GM12878 (cell line): ENCODE results near the gene MICB. TPM values are rescaled to one million over a fixed set of nuclear protein-coding genes. Genes with fewer than 3 reads are reported as not detected.

ENCODE experiments used
- ASH2L ChIP-seq: fragments of 300-600, 200-600 bp; sonication (generic); IDR thresholded peaks from 2 replicates; pipeline ENCODE4 v1.6.1; 2017; ENCODE audit warnings: low read depth, mild to moderate bottlenecking, borderline replicate concordance
- CEBPB ChIP-seq, 2 experiments: fragments of 150-350 bp in 1 of 2; IDR thresholded peaks; 2 replicates each; pipeline ENCODE4 v1.6.1; 2012 to 2014; ENCODE audit warnings: low read depth in 2 of 2, low read length in 2 of 2, borderline replicate concordance in 1 of 2, inconsistent platforms in 1 of 2
- ESRRA ChIP-seq: IDR thresholded peaks from 2 replicates; pipeline ENCODE4 v1.6.1; 2012; ENCODE audit warnings: mild to moderate bottlenecking, low read length, improper control_type of control experiment
- ETV6 ChIP-seq, 2 experiments: fragments of 450-650 bp in 1 of 2; IDR thresholded peaks in 1 of 2; conservative IDR thresholded peaks in 1 of 2; 2 replicates each; pipeline ENCODE4 v1.6.1; 2014; ENCODE audit warnings: antibody characterized with exemption in 1 of 2, borderline replicate concordance in 1 of 2, low read depth in 1 of 2, mild to moderate bottlenecking in 1 of 2, moderate library complexity in 1 of 2
- EZH2 ChIP-seq: IDR thresholded peaks from 2 replicates; pipeline ENCODE4 v1.6.1; 2012; ENCODE audit warnings: low read depth, mild to moderate bottlenecking, control low read depth, inconsistent platforms, low read length, borderline replicate concordance; ENCODE audit not compliant: control insufficient read depth
- FOXK2 ChIP-seq: fragments of 450-650 bp; IDR thresholded peaks from 2 replicates; pipeline ENCODE4 v1.6.1; 2017; ENCODE audit warnings: mild to moderate bottlenecking, moderate library complexity
- POLR2AphosphoS2 ChIP-seq: IDR thresholded peaks from 2 replicates; pipeline ENCODE4 v1.6.1; 2011; ENCODE audit warnings: low read depth, mild to moderate bottlenecking, low read length, improper control_type of control experiment, moderate library complexity
- RELA ChIP-seq: fragments of 450-650 bp; IDR thresholded peaks from 2 replicates; pipeline ENCODE4 v1.8.0; 2014; ENCODE audit warnings: borderline replicate concordance; ENCODE audit not compliant: partially characterized antibody
- SIN3A ChIP-seq: IDR thresholded peaks from 2 replicates; pipeline ENCODE4 v1.6.1; 2012; ENCODE audit warnings: low read depth, low read length, improper control_type of control experiment
- SMARCA5 ChIP-seq: fragments of 450-650 bp; IDR thresholded peaks from 2 replicates; pipeline ENCODE4 v1.6.1; 2017; ENCODE audit warnings: mild to moderate bottlenecking
- SRF ChIP-seq, 2 experiments: IDR thresholded peaks; 2 replicates each; pipeline ENCODE4 v1.6.1; 2011; ENCODE audit warnings: low read depth in 2 of 2, low read length in 2 of 2, mild to moderate bottlenecking in 1 of 2, moderate library complexity in 1 of 2
- STAT1 ChIP-seq: fragments of 450-650 bp; conservative IDR thresholded peaks from 2 replicates; pipeline ENCODE4 v1.6.1; 2014; ENCODE audit warnings: antibody characterized with exemption, mild to moderate bottlenecking
- TCF7 ChIP-seq: IDR thresholded peaks from 2 replicates; pipeline ENCODE4 v1.6.1; 2014; ENCODE audit warnings: antibody characterized with exemption, borderline replicate concordance
- polyA plus RNA-seq, 11 experiments: library from polyadenylated mRNA; depleted of rRNA in 4 of 11; unstranded in 6 of 11; stranded (reverse) in 5 of 11; fragments of >200 nt; fragmentation: Nextera tagmentation in 4 of 11; fragmentation: Illumina TruSeq in 1 of 11; extraction: Ambion mirVana in 4 of 11; extraction: Trizol in 1 of 11; gene quantifications; 1 replicate in 1 of 11; 2 replicates in 10 of 11; pipeline versions ENCODE4 v1.2.1 to v1.2.3, GENCODE V29; 2011 to 2016; ENCODE audit warnings: inconsistent platforms in 2 of 11, missing spikeins in 2 of 11, low read depth in 1 of 11
- total RNA-seq, 4 experiments: library from RNA; depleted of rRNA in 3 of 4; stranded (reverse); fragments of >200 nt in 3 of 4; fragmentation: Illumina TruSeq in 1 of 4; extraction: Trizol in 1 of 4; gene quantifications; 2 replicates each; pipeline versions ENCODE4 v1.2.1 to v1.2.3, GENCODE V29; 2013 to 2021
- TF ChIP-seq, protein P1 (sequence below): IDR thresholded peaks from 2 replicates; pipeline ENCODE4 v1.6.1; 2012; ENCODE audit warnings: low read length, inconsistent platforms
- TF ChIP-seq, protein P2 (sequence below): fragments of 150-350 bp; IDR thresholded peaks from 2 replicates; pipeline ENCODE4 v1.6.1; 2014; ENCODE audit warnings: mild to moderate bottlenecking, low read depth, low read length
- TF ChIP-seq, protein P3 (sequence below): fragments of 450-650 bp; IDR thresholded peaks from 2 replicates; pipeline ENCODE4 v1.6.1; 2018; ENCODE audit warnings: mild to moderate bottlenecking, low read depth, moderate library complexity; ENCODE audit not compliant: partially characterized antibody
- TF ChIP-seq, protein P4 (sequence below): fragments of 450-650 bp; formaldehyde crosslinking; IDR thresholded peaks from 2 replicates; pipeline ENCODE4 v1.4.0; 2022; ENCODE audit warnings: mild to moderate bottlenecking, moderate library complexity
- TF ChIP-seq, protein P5 (sequence below): IDR thresholded peaks from 2 replicates; pipeline ENCODE4 v1.6.1; 2012; ENCODE audit warnings: low read depth, low read length, improper control_type of control experiment

MICB gene
- total and polyA plus RNA-seq, 10 of the 15 experiments (the other 5 are each of a cell fraction or from before 2014, with no cell fraction given) = 9.0 to 37.1 (median 17.8) TPM

DNA sequence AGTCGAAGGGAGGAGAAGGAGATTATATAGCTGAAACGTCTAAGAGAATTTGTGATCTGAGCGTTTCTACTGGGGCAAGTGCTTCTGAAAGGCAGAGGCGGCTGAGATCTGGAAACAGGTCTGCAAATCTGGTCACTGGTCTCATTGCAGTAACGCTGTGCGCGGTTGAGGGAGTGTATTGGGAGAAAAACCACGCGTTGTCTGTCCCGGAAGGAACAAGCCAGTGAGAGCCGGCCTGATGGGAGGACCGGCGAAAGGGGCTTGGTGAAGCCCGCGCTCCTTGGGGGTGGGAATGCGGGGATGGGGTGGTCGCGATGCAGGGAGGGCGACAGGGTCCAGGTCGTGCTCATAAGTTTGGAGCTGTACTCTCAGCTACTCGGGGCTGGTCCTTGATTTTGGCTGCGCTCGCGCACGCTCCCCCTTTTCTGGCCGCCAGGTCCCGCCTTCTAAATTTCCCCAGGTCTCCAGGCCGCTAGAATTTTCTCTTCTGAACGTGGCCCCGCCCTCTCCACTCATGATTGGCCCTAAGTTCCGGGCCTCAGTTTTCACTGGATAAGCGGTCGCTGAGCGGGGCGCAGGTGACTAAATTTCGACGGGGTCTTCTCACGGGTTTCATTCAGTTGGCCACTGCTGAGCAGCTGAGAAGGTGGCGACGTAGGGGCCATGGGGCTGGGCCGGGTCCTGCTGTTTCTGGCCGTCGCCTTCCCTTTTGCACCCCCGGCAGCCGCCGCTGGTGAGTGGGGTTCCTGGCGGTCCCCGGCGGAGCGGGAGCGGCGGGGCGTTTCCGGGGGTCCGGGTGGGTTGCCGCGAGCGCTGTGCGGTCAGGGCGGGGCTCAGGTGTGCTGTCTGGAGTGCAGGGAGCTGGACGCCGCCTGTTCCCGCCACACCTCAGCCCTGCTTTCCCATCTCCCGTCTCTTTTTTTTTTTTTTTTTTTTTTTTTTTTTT, at the start of gene MICB (continued):
- TF ChIP-seq ESRRA (no peak), FOXK2 (peak; percentile 94), CEBPB (IDR thresholded peaks at IDR 0.05; ENCODE audit: borderline replicate concordance in 1 of 2, low read depth in 2 of 2, low read length in 2 of 2) (no peak), SRF (IDR thresholded peaks at IDR 0.05; ENCODE audit: low read depth in 2 of 2, low read length in 2 of 2) (0 out of 4 replicates have a peak, but pooled peaks of 1 of the 2 experiments have one; percentile 16), EZH2 (no peak), STAT1 (no peak), TCF7 (no peak), RELA (no peak), SMARCA5 (no peak), ETV6 (conservative IDR thresholded peaks at IDR 0.05 in 1 of 2, IDR thresholded peaks at IDR 0.05 in 1 of 2; ENCODE audit: borderline replicate concordance in 1 of 2, low read depth in 1 of 2) (no peak), ASH2L (no peak), SIN3A (no peak), POLR2AphosphoS2 (peak; percentile 36; the same call in 1 of the 2 replicates)
- TF ChIP-seq, protein P1, sequence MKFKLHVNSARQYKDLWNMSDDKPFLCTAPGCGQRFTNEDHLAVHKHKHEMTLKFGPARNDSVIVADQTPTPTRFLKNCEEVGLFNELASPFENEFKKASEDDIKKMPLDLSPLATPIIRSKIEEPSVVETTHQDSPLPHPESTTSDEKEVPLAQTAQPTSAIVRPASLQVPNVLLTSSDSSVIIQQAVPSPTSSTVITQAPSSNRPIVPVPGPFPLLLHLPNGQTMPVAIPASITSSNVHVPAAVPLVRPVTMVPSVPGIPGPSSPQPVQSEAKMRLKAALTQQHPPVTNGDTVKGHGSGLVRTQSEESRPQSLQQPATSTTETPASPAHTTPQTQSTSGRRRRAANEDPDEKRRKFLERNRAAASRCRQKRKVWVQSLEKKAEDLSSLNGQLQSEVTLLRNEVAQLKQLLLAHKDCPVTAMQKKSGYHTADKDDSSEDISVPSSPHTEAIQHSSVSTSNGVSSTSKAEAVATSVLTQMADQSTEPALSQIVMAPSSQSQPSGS = no peak
- TF ChIP-seq, protein P2, sequence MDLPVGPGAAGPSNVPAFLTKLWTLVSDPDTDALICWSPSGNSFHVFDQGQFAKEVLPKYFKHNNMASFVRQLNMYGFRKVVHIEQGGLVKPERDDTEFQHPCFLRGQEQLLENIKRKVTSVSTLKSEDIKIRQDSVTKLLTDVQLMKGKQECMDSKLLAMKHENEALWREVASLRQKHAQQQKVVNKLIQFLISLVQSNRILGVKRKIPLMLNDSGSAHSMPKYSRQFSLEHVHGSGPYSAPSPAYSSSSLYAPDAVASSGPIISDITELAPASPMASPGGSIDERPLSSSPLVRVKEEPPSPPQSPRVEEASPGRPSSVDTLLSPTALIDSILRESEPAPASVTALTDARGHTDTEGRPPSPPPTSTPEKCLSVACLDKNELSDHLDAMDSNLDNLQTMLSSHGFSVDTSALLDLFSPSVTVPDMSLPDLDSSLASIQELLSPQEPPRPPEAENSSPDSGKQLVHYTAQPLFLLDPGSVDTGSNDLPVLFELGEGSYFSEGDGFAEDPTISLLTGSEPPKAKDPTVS = no peak; the same call in 1 of the 2 replicates
- TF ChIP-seq, protein P3, sequence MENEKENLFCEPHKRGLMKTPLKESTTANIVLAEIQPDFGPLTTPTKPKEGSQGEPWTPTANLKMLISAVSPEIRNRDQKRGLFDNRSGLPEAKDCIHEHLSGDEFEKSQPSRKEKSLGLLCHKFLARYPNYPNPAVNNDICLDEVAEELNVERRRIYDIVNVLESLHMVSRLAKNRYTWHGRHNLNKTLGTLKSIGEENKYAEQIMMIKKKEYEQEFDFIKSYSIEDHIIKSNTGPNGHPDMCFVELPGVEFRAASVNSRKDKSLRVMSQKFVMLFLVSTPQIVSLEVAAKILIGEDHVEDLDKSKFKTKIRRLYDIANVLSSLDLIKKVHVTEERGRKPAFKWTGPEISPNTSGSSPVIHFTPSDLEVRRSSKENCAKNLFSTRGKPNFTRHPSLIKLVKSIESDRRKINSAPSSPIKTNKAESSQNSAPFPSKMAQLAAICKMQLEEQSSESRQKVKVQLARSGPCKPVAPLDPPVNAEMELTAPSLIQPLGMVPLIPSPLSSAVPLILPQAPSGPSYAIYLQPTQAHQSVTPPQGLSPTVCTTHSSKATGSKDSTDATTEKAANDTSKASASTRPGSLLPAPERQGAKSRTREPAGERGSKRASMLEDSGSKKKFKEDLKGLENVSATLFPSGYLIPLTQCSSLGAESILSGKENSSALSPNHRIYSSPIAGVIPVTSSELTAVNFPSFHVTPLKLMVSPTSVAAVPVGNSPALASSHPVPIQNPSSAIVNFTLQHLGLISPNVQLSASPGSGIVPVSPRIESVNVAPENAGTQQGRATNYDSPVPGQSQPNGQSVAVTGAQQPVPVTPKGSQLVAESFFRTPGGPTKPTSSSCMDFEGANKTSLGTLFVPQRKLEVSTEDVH = no peak
- TF ChIP-seq, protein P4, sequence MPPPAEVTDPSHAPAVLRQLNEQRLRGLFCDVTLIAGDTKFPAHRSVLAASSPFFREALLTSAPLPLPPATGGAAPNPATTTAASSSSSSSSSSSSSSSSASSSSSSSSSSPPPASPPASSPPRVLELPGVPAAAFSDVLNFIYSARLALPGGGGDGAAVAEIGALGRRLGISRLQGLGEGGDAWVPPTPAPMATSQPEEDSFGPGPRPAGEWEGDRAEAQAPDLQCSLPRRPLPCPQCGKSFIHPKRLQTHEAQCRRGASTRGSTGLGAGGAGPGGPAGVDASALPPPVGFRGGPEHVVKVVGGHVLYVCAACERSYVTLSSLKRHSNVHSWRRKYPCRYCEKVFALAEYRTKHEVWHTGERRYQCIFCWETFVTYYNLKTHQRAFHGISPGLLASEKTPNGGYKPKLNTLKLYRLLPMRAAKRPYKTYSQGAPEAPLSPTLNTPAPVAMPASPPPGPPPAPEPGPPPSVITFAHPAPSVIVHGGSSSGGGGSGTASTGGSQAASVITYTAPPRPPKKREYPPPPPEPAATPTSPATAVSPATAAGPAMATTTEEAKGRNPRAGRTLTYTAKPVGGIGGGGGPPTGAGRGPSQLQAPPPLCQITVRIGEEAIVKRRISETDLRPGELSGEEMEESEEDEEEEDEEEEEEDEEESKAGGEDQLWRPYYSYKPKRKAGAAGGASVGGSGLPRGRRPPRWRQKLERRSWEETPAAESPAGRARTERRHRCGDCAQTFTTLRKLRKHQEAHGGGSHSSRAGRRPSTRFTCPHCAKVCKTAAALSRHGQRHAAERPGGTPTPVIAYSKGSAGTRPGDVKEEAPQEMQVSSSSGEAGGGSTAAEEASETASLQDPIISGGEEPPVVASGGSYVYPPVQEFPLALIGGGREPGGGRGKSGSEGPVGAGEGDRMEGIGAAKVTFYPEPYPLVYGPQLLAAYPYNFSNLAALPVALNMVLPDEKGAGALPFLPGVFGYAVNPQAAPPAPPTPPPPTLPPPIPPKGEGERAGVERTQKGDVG (CRISPR knock-in tag) = no peak
- TF ChIP-seq, protein P5, sequence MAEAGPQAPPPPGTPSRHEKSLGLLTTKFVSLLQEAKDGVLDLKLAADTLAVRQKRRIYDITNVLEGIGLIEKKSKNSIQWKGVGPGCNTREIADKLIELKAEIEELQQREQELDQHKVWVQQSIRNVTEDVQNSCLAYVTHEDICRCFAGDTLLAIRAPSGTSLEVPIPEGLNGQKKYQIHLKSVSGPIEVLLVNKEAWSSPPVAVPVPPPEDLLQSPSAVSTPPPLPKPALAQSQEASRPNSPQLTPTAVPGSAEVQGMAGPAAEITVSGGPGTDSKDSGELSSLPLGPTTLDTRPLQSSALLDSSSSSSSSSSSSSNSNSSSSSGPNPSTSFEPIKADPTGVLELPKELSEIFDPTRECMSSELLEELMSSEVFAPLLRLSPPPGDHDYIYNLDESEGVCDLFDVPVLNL = no peak
